Keratinocyte (primary cell): ENCODE data around the gene NXPH3.

Experiments
- CTCF ChIP-seq, 3 experiments: IDR thresholded peaks in 1 of 3; conservative IDR thresholded peaks in 1 of 3; optimal IDR thresholded peaks in 1 of 3; 2 replicates in 2 of 3; 3 replicates in 1 of 3; pipeline versions ENCODE3 to v1.5.1; 2011; ENCODE audit warnings: low read length in 3 of 3, mild to moderate bottlenecking in 3 of 3, moderate library complexity in 2 of 3, control low read depth in 1 of 3, inconsistent platforms in 1 of 3; ENCODE audit not compliant: insufficient read depth in 2 of 3; ENCODE audit errors: extremely low read depth in 1 of 3
- EZH2 ChIP-seq: IDR thresholded peaks from one replicate; pipeline ENCODE4 v1.6.1; 2012; ENCODE audit warnings: inconsistent platforms, mild to moderate bottlenecking, low read length, moderate library complexity

- TF ChIP-seq CTCF (optimal IDR thresholded peaks at IDR 0.05 in 1 of 3, IDR thresholded peaks at IDR 0.05 in 1 of 3, conservative IDR thresholded peaks at IDR 0.05 in 1 of 3; ENCODE audit: extremely low read depth in 1 of 3, insufficient read depth in 2 of 3, low read length in 3 of 3) (no peak), EZH2 (no peak)
These were observed 559 bp upstream of the NXPH3 start for GRCh38 chr17:49574945-49575678.
